OCI-LY3 (cell line): ENCODE measurements around the gene TMEM72.

ENCODE experiments used
- CTCF ChIP-seq: fragments of 200-600, 300-600 bp; sonication (generic); IDR thresholded peaks from 2 replicates; pipeline ENCODE4 v1.5.1; 2014; ENCODE audit warnings: antibody characterized with exemption, low read length, low read depth
- EZH2phosphoT487 ChIP-seq: fragments of 200-600 bp; shearing (Covaris generic); IDR thresholded peaks from 2 replicates; pipeline ENCODE4 v1.6.1; 2018; ENCODE audit warnings: antibody characterized with exemption, mixed run types, low read depth

GRCh38 chr10:44978213-44978569 is 67.1 kb downstream of the TMEM72 start:
- TF ChIP-seq CTCF (no peak), EZH2phosphoT487 (no peak)
